ENCODE measurements around the gene DNER.
"Not testable (repeated sequence)": the region's sequence is repeated elsewhere in the genome, so short reads cannot be mapped to it uniquely, and the experiment has no call there.

Gene DNER

GRCh38 chr2:229519655-229520430 lies 194.5 kb downstream of the DNER start:
- DNase-seq (ENCODE audit: insufficient read length, low spot score), result no peak
- no peak for TF ChIP-seq POLR2A (IDR thresholded peaks at IDR 0.05; ENCODE audit: low read depth, low read length)
- no peak for FAIRE-seq

- no peak for DNase-seq (ENCODE audit: insufficient read length, low spot score)
- no peak for FAIRE-seq
- TF ChIP-seq POLR2A (IDR thresholded peaks at IDR 0.05; ENCODE audit: low read depth, low read length), result no peak
Measured at GRCh38 chr2:229514273-229514895, 200.0 kb downstream of the DNER start.

- DNase-seq (ENCODE audit: insufficient read length, low spot score), result no peak
Measured at GRCh38 chr2:229511524-229511923, 202.8 kb downstream of the DNER start.

GRCh38 chr2:229506699-229507098 lies 207.7 kb downstream of the DNER start:
- FAIRE-seq; DNase-seq (ENCODE audit: insufficient read length, low spot score): not testable (repeated sequence)

More at GRCh38 chr2:229511524-229511923, 202.8 kb downstream of the DNER start:
- FAIRE-seq, result no peak
- TF ChIP-seq POLR2A (IDR thresholded peaks at IDR 0.05; ENCODE audit: low read depth, low read length), result no peak

GRCh38 chr2:229501051-229501794 lies 213.1 kb downstream of the DNER start:
- FAIRE-seq (no peak), DNase-seq (ENCODE audit: insufficient read length, low spot score) (no peak)
- TF ChIP-seq POLR2A (IDR thresholded peaks at IDR 0.05; ENCODE audit: low read depth, low read length), result no peak

GRCh38 chr2:229492034-229492433 lies 222.3 kb downstream of the DNER start:
- peak; percentile 50 for FAIRE-seq
- TF ChIP-seq POLR2A (IDR thresholded peaks at IDR 0.05; ENCODE audit: low read depth, low read length), result no peak
- DNase-seq (ENCODE audit: insufficient read length, low spot score), result no peak

- no peak for FAIRE-seq
- no peak for TF ChIP-seq POLR2A (IDR thresholded peaks at IDR 0.05; ENCODE audit: low read depth, low read length)
- DNase-seq (ENCODE audit: insufficient read length, low spot score), result no peak
Measured at GRCh38 chr2:229490167-229490566, 224.2 kb downstream of the DNER start.

- DNase-seq (ENCODE audit: insufficient read length, low spot score) (peak; percentile 83), FAIRE-seq (peak; percentile 93)
- no peak for TF ChIP-seq POLR2A (IDR thresholded peaks at IDR 0.05; ENCODE audit: low read depth, low read length)
Measured at GRCh38 chr2:229489016-229489415, 225.3 kb downstream of the DNER start.

- peak; percentile 50 for FAIRE-seq
- no peak for TF ChIP-seq POLR2A (IDR thresholded peaks at IDR 0.05; ENCODE audit: low read depth, low read length)
- no peak for DNase-seq (ENCODE audit: insufficient read length, low spot score)
Measured at GRCh38 chr2:229488232-229488631, 226.1 kb downstream of the DNER start.

GRCh38 chr2:229486673-229487072 lies 227.7 kb downstream of the DNER start:
- FAIRE-seq (no peak), DNase-seq (ENCODE audit: insufficient read length, low spot score) (no peak)
- no peak for TF ChIP-seq POLR2A (IDR thresholded peaks at IDR 0.05; ENCODE audit: low read depth, low read length)

- no peak for TF ChIP-seq POLR2A (IDR thresholded peaks at IDR 0.05; ENCODE audit: low read depth, low read length)
- FAIRE-seq (no peak), DNase-seq (ENCODE audit: insufficient read length, low spot score) (no peak)
Measured at GRCh38 chr2:229485857-229486256, 228.5 kb downstream of the DNER start.

GRCh38 chr2:229477269-229477755 lies 237.0 kb downstream of the DNER start:
- DNase-seq (ENCODE audit: insufficient read length, low spot score) (no peak), FAIRE-seq (no peak)
- no peak for TF ChIP-seq POLR2A (IDR thresholded peaks at IDR 0.05; ENCODE audit: low read depth, low read length)

- DNase-seq (ENCODE audit: insufficient read length, low spot score) (no peak), FAIRE-seq (no peak)
- TF ChIP-seq POLR2A (IDR thresholded peaks at IDR 0.05; ENCODE audit: low read depth, low read length), result no peak
Measured at GRCh38 chr2:229475778-229476177, 238.6 kb downstream of the DNER start.

- DNase-seq (ENCODE audit: insufficient read length, low spot score) (no peak), FAIRE-seq (no peak)
- TF ChIP-seq POLR2A (IDR thresholded peaks at IDR 0.05; ENCODE audit: low read depth, low read length), result no peak
Measured at GRCh38 chr2:229474125-229474524, 240.2 kb downstream of the DNER start.

Data from H54 (cell line).